HG02973 (cell line): ENCODE measurements around the gene KCNK15.
"Not testable (repeated sequence)": the region's sequence is repeated elsewhere in the genome, so short reads cannot be mapped to it uniquely, and the experiment has no call there.

Experiments
- ATAC-seq: cut with Tn5 transposase; IDR thresholded peaks from one replicate; pipeline ENCODE4 v1.9.1; 2021; ENCODE audit warnings: moderate library complexity; ENCODE audit not compliant: unreplicated experiment

KCNK15 gene

GRCh38 chr20:44745598-44746366 is at the start of gene KCNK15:
Gene KCNK15, plus strand, starts transcription at chr20:44745865. Its CDS starts 46 bp downstream, at chr20:44745911.
- no peak for ATAC-seq

GRCh38 chr20:44696315-44696714 is 49.4 kb upstream of the KCNK15 start:
- ATAC-seq: no peak

- not testable (repeated sequence) for ATAC-seq
Observed at GRCh38 chr20:44697041-44697440, 48.6 kb upstream of the KCNK15 start.

GRCh38 chr20:44698351-44698750 is 47.3 kb upstream of the KCNK15 start:
- ATAC-seq: no peak

GRCh38 chr20:44700306-44700705 is 45.4 kb upstream of the KCNK15 start:
- ATAC-seq: no peak

- ATAC-seq: no peak
Observed at GRCh38 chr20:44701118-44701857, 44.4 kb upstream of the KCNK15 start.

- no peak for ATAC-seq
Observed at GRCh38 chr20:44701858-44702256, 43.8 kb upstream of the KCNK15 start.

GRCh38 chr20:44702776-44703175 is 42.9 kb upstream of the KCNK15 start:
- no peak for ATAC-seq

GRCh38 chr20:44703183-44703925 is 42.3 kb upstream of the KCNK15 start:
- no peak for ATAC-seq

GRCh38 chr20:44703956-44704488 is 41.6 kb upstream of the KCNK15 start:
- ATAC-seq: no peak

GRCh38 chr20:44704551-44704971 is 41.1 kb upstream of the KCNK15 start:
- ATAC-seq: no peak

GRCh38 chr20:44705364-44706094 is 40.1 kb upstream of the KCNK15 start:
- no peak for ATAC-seq

GRCh38 chr20:44706301-44707017 is 39.2 kb upstream of the KCNK15 start:
- no peak for ATAC-seq

GRCh38 chr20:44707018-44707579 is 38.6 kb upstream of the KCNK15 start:
- no peak for ATAC-seq

GRCh38 chr20:44709380-44709779 is 36.3 kb upstream of the KCNK15 start:
- no peak for ATAC-seq

GRCh38 chr20:44709797-44710196 is 35.9 kb upstream of the KCNK15 start:
- ATAC-seq: no peak

GRCh38 chr20:44711237-44711636 is 34.4 kb upstream of the KCNK15 start:
- ATAC-seq: no peak

- no peak for ATAC-seq
Observed at GRCh38 chr20:44714102-44714700, 31.5 kb upstream of the KCNK15 start.
